ENCODE measurements around the gene MAP2K7.
"Not testable (repeated sequence)": the region's sequence is repeated elsewhere in the genome, so short reads cannot be mapped to it uniquely, and the experiment has no call there.

The MAP2K7 gene

DNA sequence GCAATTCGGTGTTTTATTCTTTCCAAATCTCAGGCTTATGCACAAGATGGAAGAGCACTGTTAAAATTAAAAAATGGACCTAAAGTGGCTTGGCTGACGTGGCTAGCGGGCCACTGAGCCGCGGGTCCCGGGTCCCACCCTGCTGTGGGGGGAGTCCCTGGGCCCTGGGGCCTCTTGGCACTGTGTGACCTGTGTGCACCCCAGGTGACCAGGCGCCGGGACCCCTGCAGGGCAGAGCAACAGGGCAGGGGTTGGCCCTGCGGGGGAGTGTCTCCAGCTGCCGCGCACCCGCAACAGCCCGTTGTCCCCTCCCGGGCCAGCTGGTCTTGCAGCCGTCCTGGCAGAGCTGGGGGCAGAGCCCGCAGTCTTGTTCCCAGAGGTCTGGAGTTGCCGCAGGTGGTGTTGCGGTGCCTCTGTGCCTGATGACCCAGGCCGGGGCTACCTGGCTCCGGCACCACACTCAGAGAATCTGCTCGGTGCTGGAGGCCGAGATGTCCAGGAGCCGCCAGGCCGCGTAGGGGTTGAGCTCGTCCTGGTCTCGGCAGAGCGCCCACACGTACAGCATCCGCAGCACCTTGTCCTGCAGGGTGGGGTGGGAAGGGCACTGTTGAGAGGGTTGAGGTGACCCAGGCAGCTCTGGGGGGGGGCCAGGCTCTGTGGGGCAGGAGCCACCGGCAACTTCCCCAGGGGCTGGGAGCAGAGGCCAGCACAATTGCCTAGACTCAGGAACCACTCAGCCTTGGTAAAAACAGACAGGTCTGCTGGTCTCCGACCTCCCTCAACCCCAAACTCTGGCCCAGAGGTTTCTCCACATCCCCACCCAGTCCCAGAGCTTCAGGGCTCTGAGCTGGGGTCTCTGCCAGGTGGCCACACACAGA lies 23.3 kb downstream of the MAP2K7 start:
- Histone ChIP-seq H3K4me3 (peak overlapping the region; percentile 75), H3K27ac (peak overlapping the region; percentile 94)
- DNase-seq (ENCODE audit: low spot score): no peak
- TF ChIP-seq, protein P1, sequence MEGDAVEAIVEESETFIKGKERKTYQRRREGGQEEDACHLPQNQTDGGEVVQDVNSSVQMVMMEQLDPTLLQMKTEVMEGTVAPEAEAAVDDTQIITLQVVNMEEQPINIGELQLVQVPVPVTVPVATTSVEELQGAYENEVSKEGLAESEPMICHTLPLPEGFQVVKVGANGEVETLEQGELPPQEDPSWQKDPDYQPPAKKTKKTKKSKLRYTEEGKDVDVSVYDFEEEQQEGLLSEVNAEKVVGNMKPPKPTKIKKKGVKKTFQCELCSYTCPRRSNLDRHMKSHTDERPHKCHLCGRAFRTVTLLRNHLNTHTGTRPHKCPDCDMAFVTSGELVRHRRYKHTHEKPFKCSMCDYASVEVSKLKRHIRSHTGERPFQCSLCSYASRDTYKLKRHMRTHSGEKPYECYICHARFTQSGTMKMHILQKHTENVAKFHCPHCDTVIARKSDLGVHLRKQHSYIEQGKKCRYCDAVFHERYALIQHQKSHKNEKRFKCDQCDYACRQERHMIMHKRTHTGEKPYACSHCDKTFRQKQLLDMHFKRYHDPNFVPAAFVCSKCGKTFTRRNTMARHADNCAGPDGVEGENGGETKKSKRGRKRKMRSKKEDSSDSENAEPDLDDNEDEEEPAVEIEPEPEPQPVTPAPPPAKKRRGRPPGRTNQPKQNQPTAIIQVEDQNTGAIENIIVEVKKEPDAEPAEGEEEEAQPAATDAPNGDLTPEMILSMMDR (IDR thresholded peaks at IDR 0.05): no peak

DNA sequence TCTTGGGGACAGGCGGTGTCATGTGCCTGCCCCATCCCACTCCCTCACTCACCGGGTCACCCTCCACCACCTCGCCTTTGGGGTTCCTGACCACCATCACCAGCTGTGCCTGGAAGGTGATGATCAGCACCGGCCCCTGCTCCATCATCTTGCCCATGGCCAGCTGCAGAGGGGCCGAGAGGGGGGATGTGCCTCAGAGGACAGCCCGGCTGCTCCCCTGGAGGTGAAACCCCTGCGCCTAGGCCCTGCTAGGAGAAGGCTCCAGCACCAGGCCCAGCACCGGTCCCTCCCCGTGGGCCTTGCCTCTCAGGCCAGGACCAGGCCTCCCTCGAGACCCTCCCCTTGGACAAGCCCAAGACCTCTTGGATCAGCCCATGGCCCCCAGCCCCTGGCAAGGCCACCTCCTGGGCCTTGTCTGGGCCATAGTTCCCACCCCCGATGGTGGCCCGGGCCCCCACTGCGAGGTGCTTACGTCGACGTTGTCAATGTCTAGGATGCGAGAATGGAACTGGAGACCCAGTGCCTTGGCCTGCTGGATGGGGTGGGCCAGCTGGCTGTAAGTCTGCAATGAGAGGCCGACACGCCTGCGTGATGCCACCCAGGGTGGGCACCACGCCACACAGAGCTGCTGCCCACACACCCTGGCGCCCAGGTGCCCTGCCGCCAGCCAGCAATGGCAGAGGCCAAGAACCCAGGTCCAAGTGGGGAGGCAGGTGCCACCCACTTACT lies 24.1 kb downstream of the MAP2K7 start:
- no peak for DNase-seq (ENCODE audit: low spot score)
- H3K4me3 ChIP-seq: peak overlapping the region; percentile 12
- peak overlapping the region; percentile 94 for H3K27ac ChIP-seq
- TF ChIP-seq, protein P1 (IDR thresholded peaks at IDR 0.05): no peak

DNA sequence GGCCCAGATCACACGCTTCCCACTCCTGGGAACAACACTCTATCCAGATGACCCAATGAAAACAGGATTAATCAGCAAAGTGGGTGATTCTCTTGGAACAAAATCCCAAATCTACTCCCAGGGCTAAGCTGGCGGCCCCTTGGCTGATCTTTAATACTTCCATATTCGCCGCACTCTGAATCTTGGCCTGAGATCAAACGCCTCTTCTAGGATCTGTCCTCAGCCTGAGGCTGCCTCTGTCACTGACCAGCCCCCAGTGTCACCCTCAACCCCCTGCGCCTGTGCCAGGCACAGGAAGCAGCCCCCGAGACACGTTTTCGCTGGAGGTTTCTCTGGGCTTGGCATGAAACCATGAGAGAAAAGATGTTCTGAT lies 24.6 kb downstream of the MAP2K7 start:
- peak overlapping the region; percentile 94 for H3K27ac ChIP-seq
- TF ChIP-seq, protein P1 (IDR thresholded peaks at IDR 0.05): no peak
- peak overlapping the region; percentile 12 for H3K4me3 ChIP-seq
- DNase-seq (ENCODE audit: low spot score): no peak

DNA sequence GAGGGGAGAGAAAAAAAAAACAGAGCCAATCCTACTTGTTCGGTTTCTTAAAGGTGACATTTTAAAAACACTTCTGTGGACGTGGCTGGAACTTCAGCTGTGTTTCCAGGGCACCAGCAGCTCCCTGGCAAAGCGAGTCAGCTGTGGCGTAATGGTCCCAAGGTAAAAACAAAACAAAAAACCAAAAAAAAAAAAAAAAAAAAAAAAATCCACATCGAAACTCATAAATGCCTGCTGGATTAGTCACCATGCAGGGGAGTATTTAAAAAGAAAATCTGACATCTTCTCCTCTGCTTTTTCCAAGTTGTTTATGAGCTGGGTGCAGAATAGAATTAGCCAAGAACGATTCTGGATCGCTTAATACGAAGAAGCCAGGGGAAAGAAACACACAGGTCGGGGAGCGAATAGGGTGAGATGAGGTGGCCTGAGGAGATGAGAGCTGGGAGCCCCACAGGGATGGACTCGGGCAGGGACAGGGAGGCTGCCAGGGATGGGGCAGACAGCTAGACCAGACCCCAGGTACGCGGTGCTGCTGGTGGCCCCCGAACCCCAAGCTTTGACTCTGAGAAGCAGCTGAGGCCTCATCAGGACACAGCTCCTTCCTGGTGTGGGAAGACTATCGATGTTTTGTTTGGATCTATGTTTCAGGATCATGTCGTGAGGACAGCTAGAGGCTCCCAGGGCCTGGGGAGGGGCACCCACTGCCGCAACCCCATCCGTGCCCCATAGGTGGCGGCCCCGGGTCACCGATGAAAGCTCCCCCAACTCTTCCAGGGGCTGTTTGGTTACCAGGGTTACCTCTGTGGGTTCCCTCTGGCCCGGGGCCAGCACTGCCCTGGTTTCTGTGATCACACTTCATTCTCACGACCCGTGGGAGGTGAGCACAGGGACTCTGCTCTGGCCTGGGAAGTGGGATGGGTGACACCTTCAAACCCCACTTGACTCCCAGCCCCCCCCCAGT lies 25.3 kb downstream of the MAP2K7 start:
- H3K4me3 ChIP-seq: peak overlapping the region; percentile 59
- TF ChIP-seq, protein P1 (IDR thresholded peaks at IDR 0.05): no peak
- DNase-seq (ENCODE audit: low spot score): no peak
- H3K27ac ChIP-seq: peak overlapping the region; percentile 94

DNA sequence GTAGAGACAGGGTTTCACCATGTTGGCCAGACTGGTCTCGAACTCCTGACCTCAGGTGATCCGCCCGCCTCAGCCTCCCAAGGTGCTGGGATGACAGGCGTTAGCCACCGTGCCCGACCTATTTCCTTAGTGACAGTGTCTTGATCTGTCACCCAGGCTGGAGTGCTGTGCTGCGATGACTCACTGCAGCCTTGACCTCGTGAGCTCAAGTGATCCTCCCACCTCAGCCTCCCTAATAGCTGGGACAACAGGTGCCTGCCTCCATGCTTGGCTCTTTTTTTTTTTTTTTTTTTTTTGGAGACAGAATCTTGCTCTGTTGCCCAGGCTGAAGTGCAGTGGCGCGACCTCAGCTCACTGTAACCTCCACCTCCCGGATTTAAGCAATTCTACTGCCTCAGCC lies 26.4 kb downstream of the MAP2K7 start:
- H3K27ac ChIP-seq: peak overlapping the region; percentile 94
- DNase-seq (ENCODE audit: low spot score); H3K4me3 ChIP-seq: not testable (repeated sequence)

DNA sequence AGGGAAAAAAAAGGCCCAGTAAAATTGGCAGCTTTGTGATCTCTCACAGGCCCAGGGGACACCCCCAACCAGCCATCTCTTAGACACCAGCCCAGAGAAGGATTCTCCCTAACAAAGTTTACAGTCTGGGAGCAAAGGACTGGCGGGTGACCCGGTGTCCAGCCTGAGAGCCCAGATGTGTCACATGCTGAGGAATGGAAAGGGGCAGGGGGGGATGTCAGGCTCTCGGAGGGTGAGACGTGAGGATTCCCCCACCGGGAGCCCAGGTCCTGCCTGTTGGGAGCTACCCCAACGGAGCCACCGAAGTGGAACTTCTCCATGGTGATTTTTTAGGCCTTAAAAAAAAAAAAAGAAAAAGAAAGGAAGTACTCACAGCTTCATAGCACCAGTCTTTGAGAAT lies 27.1 kb downstream of the MAP2K7 start:
- no peak overlapping the region for H3K4me3 ChIP-seq
- TF ChIP-seq, protein P1 (IDR thresholded peaks at IDR 0.05): no peak
- no peak for DNase-seq (ENCODE audit: low spot score)
- peak overlapping the region; percentile 94 for H3K27ac ChIP-seq

All from coronary artery (tissue), 2 donors.